HG03064 (cell line): ENCODE data around the gene UGT2A1.

ENCODE experiments used
- ATAC-seq: cut with Tn5 transposase; IDR thresholded peaks from one replicate; pipeline ENCODE4 v1.9.1; 2021; ENCODE audit warnings: low read depth; ENCODE audit not compliant: unreplicated experiment

Gene UGT2A1

GRCh38 chr4:69594382-69594781 is 58.7 kb downstream of the UGT2A1 start:
- no peak for ATAC-seq

GRCh38 chr4:69591364-69591763 is 61.7 kb downstream of the UGT2A1 start:
- ATAC-seq = no peak

GRCh38 chr4:69589884-69590283 is 63.2 kb downstream of the UGT2A1 start:
- no peak for ATAC-seq

GRCh38 chr4:69584135-69584534 is 68.9 kb downstream of the UGT2A1 start:
- no peak for ATAC-seq

GRCh38 chr4:69583543-69583942 is 69.5 kb downstream of the UGT2A1 start:
- no peak for ATAC-seq

DNA sequence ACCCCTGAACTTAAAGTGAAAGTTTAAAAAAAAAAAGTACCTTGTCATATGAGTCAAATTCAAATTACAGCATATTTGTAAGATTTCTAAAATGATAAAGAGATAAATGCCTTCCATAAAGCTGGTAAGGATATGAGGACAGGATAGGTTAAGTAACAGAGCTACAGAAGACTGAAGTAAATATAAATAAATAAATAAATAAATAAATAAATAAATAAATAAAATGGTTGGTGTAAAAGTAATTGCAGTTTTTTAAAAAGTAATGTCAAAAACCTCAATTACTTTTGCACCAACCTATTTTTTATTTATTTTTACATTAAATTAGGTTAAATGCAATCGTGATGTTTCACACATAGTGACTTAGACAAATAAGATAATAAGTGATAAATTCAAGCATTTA is 75.8 kb downstream of the UGT2A1 start:
- no peak for ATAC-seq

DNA sequence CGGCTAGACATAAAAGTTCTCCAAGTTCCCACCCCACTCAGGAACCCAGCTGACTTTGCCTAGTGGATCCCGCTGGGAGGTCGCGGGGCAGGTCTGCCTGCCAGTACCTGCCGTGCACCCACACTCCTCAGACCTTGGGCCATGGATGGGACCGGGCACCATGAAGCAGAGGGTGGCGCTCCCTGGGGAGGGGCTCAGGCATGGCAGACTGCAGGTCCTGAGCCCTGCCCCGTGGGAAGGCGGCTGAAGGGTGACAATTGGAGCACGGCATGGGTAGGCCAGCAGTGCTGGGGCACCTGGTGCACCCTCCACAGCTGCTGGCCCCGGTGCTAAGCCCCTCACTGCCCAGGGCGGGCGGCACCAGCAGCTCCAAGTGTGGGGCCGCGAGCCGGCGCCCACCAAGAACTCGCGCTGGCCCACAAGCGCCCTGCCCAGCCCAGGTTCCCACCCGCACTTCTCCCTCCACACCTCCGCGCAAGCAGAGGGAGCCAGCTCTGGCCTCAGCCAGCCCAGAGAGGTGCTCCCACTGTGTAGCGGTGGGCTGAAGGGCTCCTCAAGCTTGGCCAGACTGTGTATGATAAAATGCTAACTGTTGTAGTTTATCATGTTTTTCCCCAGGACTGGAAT is 76.7 kb downstream of the UGT2A1 start:
- no peak for ATAC-seq

GRCh38 chr4:69568787-69569186 is 84.3 kb downstream of the UGT2A1 start:
- ATAC-seq = no peak

DNA sequence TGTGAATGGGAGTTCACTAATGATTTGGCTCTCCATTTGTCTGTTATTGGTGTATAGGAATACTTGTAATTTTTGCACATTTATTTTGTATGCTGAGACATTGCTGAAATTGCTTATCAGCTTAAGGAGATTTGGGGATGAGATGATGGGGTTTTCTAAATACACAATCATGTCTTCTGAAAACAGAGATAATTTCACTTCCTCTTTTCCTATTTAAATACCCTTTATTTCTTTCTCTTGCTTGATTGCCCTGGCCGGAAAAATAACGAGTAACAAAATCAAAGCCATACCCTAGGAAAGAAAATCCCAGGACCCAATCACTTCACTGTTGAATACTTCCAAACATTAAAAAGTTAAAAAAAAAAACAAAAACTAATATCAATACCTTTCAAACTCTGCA is 89.6 kb downstream of the UGT2A1 start:
- ATAC-seq = no peak

DNA sequence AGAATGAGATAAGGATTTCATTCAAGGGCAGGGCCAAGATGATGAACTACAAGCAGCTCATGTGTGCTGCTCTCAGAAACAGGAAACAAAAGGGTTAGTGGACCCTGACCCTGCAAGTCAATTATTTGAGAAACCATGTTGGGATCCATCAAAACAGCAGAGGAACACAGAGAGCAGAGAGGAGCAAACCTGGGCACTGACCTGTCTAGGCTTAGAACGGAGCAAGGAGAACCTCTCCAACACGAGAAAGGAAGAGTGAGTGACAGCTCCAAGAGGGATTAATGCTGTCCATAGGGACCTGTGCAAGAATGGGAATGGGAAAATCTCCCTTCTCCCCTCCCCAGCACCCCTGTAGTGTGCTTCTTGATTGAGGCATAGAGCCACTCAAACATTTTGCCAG is 103.4 kb downstream of the UGT2A1 start:
- ATAC-seq = no peak

DNA sequence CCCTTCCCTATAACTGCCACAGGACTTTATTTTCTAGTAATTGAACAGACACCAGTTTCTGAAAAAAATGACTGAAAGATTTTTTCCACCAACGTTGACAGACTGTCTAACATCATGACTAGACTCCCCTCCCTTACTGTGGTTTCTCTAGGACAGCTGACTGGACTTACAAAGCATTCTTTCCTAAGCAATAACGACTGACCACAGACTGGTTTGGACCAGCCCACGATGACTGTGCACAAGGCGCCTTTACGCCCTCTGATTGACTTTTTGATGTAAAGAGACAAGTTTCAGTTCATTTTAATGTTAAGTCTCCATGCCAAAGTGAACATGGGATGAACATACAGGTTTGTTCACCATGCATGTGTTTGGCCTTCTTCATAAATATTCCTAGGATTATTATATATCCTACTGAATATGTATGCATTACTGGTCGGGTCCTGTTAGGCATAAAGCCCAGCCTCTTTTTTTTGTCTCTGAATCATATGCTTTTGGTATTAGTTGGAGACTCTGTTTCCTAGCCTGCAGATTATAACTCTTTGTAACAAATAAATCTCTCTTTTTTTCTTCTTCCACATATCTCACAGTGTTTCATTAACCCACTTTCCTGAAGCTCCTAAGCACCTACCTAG is 106.8 kb downstream of the UGT2A1 start:
- no peak for ATAC-seq
